ENCODE results near the gene SLC38A8. TPM values are rescaled to one million over a fixed set of nuclear protein-coding genes. Genes with fewer than 3 reads are reported as not detected.

SLC38A8 gene
- total and polyA plus RNA-seq, 3 donors from 2014 or later = 0.33 to 0.43 (median 0.39) TPM

DNA sequence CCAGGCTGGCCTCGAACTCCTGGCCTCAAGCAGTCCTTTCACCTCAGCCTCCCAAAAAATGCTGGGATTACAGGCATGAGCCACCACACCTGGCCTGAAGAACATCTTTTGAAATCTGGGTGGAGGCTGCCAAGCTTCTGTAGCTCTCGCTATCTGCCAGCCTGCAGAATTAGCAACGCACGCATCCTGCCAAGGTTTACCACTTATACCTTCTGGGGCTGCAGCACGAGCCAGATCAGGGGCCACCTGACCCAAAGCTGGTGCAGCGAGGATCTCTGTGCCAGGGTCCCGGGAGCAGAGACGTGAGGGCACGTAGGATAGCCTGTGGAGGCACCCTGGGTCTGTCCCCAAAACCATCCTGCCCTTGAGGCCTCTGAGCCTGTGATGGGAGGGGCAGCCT, 22.2 kb downstream of the SLC38A8 start:
- WGBS, 2 donors = 93 to 97% methylated on average over 6 to 9 of the region's 9 CpGs

DNA sequence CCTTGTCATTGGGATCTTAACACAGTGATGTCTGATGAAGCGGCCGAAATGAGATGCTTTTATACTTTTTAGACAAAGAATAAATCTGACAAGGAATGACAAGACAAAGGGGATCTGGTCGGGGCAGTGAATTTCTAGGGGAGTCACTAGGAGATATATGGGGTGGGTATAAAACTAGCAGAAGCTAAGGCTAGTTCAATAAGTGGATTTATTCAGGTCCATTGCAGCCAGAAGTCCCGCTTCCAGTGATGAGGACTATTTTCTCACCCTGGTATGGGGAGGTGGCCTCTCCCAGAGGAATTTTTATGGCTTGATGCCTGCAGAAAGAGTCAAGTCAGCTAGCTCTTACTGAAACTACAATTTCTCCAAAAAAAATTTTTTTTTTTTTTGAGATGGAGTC, 23.9 kb downstream of the SLC38A8 start:
- Histone ChIP-seq H3K27me3 (no peaks in the 10 kb centered on the region), H3K27ac (no peak overlapping the region), H3K36me3 (ENCODE audit: low read depth, missing control alignments) (no peaks in the 10 kb centered on the region), H3K4me3 (no peak overlapping the region), H3K9me3 (no peaks in the 10 kb centered on the region), H3K4me1 (no peaks in the 10 kb centered on the region)
- DNase-seq = no peak
- no peak for TF ChIP-seq POLR2A (IDR thresholded peaks at IDR 0.05)
- no peak for TF ChIP-seq CTCF (IDR thresholded peaks at IDR 0.05)
- intact Hi-C loops (cut with DNase I; ENCODE audit: low total_unique reads) = no loop called here
- WGBS, 2 donors = 85 to 91% methylated on average over 4 of the region's 4 CpGs

More for the DNA sequence above, 22.2 kb downstream of the SLC38A8 start:
- Histone ChIP-seq H3K27me3 (no peaks in the 10 kb centered on the region), H3K4me3 (no peak overlapping the region), H3K9me3 (no peaks in the 10 kb centered on the region), H3K36me3 (ENCODE audit: low read depth, missing control alignments) (no peaks in the 10 kb centered on the region), H3K4me1 (no peaks in the 10 kb centered on the region), H3K27ac (no peak overlapping the region)
- intact Hi-C loops (cut with DNase I; ENCODE audit: low total_unique reads) = no loop called here
- TF ChIP-seq POLR2A (IDR thresholded peaks at IDR 0.05) = no peak
- no peak for TF ChIP-seq CTCF (IDR thresholded peaks at IDR 0.05)
- DNase-seq = no peak

GRCh38 chr16:84016477-84016876, 26.1 kb downstream of the SLC38A8 start:
- WGBS, 2 donors = 92 to 93% methylated on average over 12 of the region's 12 CpGs
- intact Hi-C loops (cut with DNase I; ENCODE audit: low total_unique reads) = no loop called here
- no peak for DNase-seq

DNA sequence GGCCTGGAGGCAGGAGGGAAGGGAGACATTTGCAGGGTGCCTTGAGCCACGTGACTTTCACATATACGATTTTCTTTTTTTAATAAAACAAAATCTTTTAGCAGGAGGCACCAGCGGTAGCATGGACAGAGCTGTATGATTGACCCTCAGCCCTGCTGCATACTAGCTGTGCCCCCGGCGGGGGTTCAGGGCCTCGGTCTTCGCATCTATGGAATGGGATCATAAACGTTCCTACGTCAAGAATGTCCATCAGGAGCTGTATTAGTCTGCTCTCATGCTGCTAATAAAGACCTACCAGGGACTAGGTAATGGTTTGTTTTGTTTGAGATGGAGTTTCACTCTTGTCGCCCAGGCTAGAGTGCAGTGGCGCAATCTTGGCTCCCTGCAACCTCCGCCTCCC, 27.2 kb downstream of the SLC38A8 start:
- H3K36me3 ChIP-seq (ENCODE audit: low read depth, missing control alignments) = no peaks in the 10 kb centered on the region
- no peak for DNase-seq
- H3K4me1 ChIP-seq = no peaks in the 10 kb centered on the region
- no peak for TF ChIP-seq CTCF (IDR thresholded peaks at IDR 0.05)
- no peak for TF ChIP-seq POLR2A (IDR thresholded peaks at IDR 0.05)
- no peak overlapping the region for H3K4me3 ChIP-seq
- H3K9me3 ChIP-seq = no peaks in the 10 kb centered on the region
- no peaks in the 10 kb centered on the region for H3K27me3 ChIP-seq
- no peak overlapping the region for H3K27ac ChIP-seq
- 83 to 85% methylated on average over 12 of the region's 12 CpGs for WGBS, 2 donors
- intact Hi-C loops (cut with DNase I; ENCODE audit: low total_unique reads) = no loop called here

More at GRCh38 chr16:84016477-84016876, 26.1 kb downstream of the SLC38A8 start:
- Histone ChIP-seq H3K9me3 (no peaks in the 10 kb centered on the region), H3K4me1 (no peaks in the 10 kb centered on the region), H3K27ac (no peak overlapping the region), H3K36me3 (ENCODE audit: low read depth, missing control alignments) (no peaks in the 10 kb centered on the region), H3K27me3 (no peaks in the 10 kb centered on the region), H3K4me3 (no peak overlapping the region)
- TF ChIP-seq POLR2A (IDR thresholded peaks at IDR 0.05) (no peak), CTCF (IDR thresholded peaks at IDR 0.05) (no peak)

DNA sequence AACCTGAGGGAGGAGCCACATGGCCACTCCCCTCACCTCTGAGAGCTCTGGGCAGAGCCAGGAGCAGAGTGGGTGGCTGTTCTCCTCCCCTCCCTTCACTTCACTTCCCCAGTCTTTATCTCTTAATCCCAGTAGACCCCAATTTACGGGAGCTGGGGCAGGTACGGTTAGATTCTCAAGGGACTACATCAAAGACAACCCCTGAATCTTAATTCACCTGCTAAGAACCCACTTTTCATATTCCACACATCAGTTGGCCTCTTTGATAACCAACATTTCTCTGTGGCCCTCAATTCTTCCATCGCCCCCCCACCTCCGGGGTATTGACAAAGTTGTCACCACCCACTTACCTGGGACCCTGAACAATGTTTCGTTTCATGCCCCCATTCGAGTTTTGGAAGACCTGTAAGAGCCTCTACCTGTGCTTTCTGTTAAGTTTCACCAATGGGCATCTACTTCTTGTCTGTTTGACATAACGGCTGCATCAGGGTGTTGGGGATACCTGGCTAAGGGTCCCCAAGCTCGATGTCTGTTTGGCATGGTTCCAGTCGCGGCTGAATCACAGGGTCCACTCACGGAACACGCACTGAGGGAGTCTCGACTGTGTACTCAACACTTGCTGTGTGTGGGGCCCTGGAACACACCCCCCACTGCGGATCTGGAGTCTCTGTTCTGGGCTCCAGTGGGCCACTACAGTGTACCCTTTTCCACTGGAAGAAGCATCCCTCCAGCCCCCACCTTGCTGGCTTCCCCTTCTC, 27.8 kb downstream of the SLC38A8 start:
- no peak for TF ChIP-seq CTCF (IDR thresholded peaks at IDR 0.05)
- TF ChIP-seq POLR2A (IDR thresholded peaks at IDR 0.05) = no peak
- Histone ChIP-seq H3K27me3 (no peaks in the 10 kb centered on the region), H3K27ac (no peak overlapping the region), H3K4me3 (no peak overlapping the region), H3K36me3 (ENCODE audit: low read depth, missing control alignments) (no peaks in the 10 kb centered on the region), H3K9me3 (no peaks in the 10 kb centered on the region), H3K4me1 (no peaks in the 10 kb centered on the region)
- 72 to 73% methylated on average over 13 to 14 of the region's 14 CpGs for WGBS, 2 donors
- no peak for DNase-seq
- intact Hi-C loops (cut with DNase I; ENCODE audit: low total_unique reads) = no loop called here
